DMS153 treated with DMSO at 0.1 percent for 48 hours (cell line): ENCODE measurements around the gene PACRG.

ENCODE experiments used
- DNase-seq: peaks from one replicate; lab custom pipeline; 2025; ENCODE audit not compliant: unreplicated experiment; lab: John Stamatoyannopoulos, UW

PACRG gene

DNA sequence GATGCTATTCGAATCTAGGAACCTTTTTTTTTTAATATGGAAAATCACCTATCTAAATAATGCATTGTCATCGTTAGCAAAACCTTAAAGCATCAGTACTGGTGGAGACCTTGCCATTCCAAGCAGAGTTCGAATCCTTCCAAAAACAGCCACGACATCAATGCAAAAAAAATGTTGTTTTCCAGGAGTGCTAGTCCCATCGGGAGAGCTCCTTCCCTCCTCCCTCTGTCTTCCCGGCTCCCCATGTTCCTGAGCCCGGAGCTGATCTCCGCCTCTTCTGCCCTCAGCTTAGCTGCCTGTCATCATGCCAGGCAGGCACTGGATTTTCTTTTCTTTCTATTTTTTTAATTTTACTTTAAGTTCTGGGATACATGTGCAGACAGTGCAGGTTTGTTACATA is 533.1 kb downstream of the PACRG start:
- no peak for DNase-seq

DNA sequence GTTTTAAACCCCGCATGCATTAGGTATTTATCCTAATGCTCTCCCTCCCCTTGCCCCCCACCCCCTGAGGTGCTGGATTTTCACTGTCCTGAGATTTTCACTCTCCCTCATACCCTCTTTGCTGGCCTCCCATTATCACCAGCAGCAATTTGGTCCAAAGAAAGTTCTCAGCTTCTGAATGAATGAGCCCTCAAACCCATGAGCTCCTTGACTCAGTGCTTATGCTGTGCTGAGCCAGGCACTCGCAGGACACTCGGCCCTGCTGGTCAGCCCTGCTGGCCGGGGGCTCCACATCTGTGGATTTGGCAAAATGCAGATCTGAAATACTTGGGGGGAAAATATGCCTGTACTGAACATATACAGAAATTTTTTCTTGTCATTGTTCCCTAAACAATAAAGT is 533.6 kb downstream of the PACRG start:
- no peak for DNase-seq

DNA sequence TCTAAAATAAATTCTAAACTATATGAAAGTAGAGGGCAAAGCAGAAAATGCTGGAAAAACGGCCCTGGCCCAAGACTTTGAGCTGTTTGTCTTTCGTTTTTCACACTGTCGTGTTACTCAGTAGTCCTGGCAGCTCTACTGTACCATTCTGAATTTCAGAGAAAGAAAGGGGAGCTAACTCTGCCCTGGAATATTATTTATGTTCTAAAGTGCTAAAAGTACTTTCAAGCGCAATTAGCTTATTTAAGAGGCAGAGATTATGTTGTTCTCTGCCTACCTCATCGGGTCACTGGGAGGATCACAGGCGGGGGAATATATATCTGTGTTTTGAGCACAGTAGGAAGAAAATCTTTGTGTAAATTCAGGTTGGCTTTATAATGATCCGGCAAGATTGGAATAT is 534.3 kb downstream of the PACRG start:
- no peak for DNase-seq

DNA sequence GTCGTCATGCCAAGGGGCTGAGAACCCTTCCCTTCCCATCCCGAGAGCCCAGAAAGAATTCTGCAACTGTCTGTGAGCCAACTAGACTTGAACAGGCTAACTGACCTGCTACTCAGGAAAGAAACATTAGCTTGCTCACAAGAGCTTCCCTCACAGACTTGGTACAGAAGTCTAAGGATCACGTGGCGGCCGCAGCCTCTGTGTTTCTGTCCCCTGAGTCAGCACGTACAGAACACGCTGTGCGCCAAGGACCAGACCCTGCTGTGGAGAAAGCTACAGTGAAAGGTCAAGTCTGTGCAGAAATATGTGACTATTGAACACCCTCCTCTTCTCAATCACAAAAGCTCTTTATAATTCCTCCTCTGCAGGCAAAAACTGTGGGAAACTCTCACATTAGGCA is 535.4 kb downstream of the PACRG start:
- no peak for DNase-seq

DNA sequence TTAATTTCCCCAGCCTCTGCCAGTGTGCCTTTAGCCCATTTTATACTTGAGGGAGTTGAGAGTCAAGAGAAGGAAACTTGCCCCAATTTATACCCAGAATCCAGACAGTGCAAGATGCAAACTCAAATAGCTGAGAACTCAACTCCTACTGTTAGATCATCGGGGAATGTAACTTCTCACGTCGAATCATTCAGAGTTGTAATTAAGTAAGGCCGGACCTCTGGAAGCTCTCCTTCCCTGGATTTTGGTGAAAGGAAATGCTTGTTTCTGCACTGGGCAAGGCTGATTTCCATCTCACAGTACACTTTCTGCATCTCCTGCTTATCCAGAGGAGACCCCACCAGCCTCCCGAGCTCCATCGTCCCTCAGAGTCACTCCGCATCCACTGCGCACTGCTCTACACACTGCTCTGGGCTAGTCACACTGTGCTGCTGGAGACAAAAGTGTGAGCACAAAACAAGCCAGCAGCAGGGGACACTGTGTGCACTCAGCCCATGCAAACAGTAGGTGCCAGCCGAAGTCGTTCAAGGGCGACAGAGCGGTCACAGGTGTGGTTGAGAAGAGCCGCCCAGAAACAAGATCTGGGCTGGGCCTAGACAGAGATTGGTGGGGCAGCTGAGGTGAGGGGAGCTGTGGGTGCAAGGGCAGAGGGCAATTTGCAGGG is 536.4 kb downstream of the PACRG start:
- no peak for DNase-seq

DNA sequence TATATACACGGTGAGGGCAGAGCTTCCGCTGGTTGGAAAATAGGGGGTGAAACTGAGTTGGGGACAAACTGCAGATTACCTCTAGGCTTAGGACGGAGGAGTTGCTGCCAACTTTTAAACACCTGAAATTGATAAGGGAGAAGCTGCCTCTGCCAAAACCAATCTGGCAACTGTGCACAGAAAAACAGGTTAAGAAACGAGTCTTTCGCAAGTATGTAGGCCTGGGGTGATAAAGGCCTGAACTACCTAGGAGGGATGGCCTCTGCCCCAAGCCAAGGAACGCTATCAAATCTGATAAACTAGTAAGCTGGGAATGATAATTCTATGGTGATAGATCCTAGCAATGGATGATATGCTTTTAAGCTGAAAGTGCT is 536.9 kb downstream of the PACRG start:
- DNase-seq: no peak

DNA sequence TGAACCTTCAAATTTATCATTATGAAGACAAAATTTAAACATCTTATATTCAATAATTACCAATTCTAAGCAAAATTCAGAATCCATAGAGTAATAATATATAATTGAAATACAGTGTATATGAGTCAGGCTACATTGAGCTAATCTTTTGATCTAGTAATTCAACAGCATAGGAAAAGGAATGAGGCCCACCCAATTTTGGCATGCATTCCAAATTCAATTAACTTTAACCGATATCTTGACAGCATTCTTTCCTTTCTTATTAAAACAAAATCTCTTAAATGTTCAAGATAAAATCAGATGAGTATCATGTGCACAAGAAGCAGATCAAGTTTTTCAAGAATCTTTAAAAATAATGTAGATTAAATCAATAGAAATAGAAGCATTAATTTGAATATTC is 553.9 kb downstream of the PACRG start:
- DNase-seq: no peak

DNA sequence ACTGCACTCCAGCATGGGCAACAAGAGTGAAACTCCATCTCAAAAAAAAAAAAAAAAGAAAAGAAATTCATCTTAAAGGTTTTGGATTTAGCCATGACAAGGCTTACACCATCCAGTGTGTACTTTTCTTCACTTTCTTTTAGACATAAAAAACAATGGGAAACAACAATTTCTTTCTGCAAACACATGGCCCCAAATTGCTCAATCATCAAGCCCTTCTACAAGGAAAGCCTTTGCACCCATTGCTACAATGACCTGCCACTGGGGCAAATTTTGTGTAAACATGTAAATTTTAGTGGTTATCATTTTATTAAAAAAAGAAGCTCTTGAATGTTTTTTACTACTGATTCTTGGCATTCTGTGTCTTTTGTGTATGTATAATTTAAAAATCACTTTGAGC is 554.9 kb downstream of the PACRG start:
- DNase-seq: no peak

DNA sequence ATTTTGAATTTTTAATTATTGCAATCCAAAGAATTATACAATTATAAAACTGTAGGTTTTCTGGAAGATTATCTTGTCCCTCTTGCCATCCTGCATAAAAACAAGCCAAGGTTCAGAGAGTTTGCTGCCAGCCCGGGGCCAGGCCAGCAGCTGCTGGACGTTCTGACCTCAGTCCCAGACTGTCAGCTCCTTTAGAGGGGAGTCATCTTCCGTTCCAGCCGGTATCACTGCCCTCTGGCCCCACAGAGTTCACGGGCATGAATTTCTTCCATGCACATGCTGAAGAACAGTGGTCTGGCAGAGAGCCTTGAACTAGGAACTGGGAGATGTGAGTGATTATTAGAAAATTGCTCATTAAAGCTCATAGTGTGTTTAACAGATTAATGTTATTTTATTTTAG is 556.4 kb downstream of the PACRG start:
- no peak for DNase-seq

DNA sequence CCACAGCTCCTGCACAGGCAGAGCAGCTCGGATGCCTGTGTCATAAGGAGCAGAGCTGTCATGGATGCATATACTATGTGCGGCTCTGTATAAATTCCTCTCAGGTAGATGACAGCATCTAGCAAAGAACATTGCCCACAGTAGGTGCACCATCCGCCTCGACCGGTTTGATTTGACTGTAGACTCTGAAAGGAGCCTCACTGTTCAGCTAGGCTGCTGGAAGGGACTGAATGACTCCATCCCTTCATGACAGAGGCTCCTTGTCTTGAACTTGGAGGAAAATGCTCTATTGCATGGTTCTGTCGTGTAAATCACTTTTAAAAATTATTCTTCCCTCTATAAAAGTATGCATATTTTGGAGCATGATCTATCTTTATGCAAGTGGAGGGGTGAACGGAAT is 557.9 kb downstream of the PACRG start:
- no peak for DNase-seq

DNA sequence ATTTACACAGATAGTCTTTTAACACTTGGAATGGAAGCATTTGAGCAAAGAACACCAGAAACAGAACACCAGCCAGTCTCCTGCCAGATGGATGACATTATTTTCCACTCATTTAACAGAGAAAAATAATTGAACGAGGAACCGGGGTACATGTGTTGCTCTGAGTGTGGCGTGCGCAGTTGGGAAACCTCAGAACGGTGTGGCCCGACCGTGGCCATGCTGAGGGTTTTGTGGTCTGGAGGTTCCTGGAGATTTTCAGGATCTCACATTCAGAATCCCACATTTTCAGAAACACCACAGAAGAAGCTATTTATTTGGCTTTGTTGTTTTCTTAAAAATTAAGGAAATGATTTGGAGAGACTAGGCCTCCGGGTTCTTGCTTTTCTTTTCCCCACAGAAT is 559.9 kb downstream of the PACRG start:
- no peak for DNase-seq

DNA sequence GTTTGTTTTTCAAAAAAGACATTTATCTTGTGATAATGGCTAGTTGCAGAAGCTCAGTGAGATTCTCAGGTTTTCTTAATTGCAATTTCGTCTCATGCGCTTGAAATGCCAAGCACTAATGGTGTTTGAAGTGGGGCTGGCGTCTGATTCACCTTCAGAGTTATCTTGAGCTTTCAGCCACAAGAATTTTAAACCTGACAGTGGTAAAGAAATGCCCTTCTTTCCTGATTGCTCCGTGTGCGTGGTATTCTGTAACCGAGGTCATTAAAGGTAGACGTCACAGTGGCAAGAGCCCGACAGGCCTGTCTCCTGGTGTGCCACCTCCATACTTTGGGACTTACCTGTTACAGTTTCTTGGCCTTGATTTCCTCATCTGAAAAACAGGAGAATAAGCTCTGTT is 560.3 kb downstream of the PACRG start:
- no peak for DNase-seq

DNA sequence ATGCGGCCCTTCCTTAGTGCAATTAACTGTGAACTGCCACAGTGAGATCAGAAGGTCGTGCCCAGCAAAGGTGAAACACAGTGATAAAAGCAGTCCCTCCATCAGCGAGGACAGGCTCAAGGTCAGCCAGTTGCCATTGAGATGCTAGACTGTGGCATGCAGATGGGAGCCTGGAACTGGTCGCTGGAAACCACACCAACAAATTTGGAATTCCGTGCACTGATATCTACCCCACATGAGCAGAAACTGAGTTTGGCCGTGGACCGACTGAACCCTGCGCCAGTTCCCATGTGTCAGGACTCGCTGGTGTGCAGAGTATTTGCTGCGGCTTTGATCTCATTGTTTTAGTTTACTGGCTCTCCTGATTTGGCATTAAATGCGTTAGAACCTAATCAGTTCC is 561.1 kb downstream of the PACRG start:
- DNase-seq: no peak

DNA sequence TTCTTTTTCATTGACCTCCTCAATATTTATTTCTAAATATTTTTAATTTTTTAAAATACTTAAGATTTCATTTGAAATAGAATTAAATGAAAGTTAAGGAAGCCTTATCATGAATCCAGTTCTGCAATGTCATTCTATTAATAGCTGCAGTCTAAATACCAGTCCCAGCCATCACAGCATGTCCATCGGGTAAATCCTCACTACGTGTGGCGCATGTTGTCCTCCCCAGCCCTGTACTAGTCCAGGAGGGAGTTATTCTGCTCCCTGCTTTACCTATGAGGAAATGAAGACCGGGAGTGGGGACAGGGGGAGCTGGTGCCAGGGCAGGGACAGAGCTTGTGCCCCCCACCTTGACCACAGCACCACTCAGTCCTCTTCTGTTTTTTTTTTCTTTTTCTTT is 561.7 kb downstream of the PACRG start:
- DNase-seq: no peak

DNA sequence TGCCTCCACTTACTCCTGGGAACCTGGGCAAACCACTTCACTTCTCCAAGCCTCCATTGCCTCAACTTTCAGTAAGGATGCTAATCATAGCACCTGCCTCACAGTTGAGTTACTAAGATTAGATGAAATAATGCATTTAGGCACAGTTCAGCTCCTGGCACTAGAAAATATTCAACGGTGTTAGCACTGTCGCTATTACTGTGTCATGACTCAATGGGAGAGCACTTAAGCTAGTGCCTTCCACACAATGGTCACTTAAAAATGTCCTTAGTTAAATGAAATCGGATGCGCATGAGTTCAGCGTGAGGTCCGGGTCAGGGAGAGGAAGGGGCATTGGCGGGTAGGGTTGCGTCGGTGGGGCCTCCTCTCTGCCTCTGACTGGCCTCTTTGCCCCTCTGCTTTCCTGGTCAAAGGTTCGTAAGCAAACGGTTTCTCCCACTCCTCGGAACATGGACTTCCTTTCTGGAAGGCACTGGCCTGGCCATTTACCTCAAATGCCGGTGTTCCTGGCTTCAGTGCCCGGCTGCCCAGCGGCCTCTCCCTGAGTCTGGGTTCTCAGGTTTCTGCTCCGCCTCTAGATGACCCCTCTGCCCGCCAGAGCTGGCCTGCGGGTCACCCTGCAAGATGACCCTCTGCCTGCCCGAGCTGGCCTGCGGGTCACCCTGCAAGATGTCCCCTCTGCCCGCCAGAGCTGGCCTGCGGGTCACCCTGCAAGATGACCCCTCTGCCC is 562.9 kb downstream of the PACRG start:
- no peak for DNase-seq

DNA sequence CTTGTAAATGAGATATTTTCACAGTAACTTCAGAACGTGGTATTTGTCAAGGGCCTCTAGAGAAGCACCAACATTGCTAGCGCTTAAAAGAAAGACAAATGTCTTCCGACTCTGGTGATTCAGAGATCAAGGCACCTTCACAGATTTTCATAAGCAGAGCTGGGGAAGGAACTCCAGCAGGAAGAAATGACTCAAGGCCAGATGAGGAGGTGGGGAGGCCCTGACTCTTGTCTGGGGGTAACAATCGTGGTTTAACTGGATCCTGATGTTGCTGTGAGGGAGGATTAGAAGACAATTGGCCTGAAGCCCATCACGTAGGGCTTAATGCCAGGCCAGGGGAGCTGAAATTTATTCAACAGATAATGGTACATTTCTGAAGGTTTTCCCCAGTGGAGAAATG is 563.8 kb downstream of the PACRG start:
- DNase-seq: no peak

DNA sequence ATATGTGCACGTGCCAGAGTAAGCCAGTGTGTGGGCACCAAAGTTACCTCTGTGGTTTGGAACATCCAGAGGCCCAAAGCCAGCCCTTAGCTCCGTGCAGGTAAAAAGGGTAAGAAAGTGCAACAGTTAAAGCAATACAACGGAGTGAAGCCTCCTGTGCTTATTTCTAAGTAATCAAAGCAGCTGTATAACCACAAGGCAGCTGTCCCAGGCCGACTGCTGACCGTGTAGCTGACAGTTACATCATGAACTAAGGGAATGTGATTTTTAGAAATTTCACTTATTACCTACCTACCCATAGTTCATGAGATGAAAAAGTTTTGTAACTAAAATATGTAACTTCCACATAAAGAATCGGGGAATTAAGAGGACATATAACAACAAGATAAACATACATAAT is 565.5 kb downstream of the PACRG start:
- no peak for DNase-seq

DNA sequence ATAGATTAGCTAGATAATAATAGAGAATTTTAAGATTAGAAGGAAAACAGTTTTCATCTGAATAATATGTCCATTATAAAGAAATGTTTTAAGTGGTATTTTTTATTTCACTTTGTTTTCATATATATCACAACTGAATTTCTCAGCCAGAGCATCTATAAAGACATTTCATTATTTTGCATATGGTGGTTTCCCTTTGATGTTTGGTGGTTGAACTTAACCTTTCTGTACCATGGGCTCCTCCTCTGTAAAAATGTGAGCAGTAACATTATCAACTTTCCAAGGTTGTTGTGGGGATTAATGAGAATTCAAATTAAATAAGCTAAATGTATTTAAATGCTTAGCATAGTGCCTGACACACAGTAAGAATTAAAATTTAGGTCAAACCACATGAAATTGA is 567.0 kb downstream of the PACRG start:
- DNase-seq: no peak

DNA sequence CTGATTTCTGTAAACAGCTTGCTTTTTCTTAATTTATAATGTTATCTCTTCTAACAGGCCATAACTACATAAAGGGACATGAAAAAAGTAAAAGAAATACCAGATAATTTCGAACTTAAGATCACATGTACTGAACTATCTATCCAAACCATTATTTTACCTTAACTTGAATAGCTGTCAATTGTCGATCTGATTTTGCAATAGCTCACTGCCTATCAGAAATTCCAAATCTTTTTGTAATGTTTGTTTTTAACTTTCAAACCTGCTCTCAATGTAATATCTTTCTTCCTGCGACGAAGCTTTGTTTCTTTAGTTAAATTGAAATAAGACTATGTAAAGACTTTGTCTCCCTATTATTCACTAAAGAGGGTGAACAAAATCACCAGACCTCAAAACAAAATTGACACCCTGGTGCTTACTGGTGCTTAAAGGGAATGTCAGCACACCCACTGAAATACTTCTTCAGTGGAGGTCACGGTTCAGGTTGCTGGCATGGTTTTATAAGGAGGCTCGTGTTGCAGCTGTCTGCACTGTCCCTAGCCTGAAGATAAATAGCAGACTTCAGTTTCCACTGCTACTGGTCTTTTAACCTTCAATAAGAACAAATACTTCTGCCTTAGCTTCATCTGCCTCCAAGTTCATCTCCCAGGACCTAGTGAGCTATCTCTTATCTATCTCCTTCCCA is 569.2 kb downstream of the PACRG start:
- no peak for DNase-seq

DNA sequence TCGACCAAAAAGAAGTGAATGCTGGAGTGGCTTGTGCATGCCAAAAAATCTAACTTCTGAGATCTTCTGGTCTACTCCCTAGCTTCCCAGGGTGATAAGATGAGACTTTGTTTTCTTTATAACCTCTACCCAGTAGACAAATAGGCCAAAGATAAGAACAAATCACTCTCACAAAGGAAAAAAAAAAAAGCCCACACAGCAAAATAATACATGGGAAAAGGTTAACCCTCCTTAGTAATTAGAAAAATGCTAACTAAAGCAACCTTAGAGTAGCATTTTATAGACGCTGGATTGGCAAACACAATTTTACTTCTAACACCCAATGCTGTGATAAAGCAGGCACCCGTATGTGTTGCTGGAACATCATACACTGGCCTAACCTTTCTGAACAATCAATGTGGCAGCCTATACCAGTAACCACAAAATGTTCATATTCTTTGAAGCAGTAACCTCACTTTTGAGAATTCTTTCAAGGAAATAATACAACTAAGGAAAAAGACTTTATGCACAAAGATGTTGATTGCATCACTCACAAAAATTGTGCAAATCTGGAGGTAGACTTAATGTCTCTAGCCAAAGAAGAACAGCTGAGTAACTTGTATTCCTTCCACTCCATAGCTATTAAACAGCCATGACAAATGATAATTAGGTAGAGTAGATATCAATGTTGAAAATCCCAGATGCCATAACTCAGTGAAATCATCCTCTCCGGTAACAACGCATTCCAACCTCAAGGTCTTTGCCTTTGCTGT is 570.5 kb downstream of the PACRG start:
- DNase-seq: no peak

DNA sequence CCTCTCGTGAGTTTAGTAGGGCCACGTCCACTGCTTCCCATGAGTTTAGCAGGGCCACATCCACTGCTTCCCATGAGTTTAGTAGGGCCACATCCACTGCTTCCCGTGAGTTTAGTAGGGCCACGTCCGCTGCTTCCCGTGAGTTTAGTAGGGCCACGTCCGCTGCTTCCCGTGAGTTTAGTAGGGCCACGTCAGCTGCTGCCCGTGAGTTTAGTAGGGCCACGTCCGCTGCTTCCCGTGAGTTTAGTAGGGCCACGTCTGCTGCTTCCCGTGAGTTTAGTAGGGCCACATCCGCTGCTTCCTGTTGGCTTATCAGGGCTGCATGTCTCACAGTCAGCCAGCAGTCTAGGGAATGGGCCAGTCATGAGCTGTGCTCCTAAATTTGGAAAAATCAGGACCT is 573.1 kb downstream of the PACRG start:
- no peak for DNase-seq
